Sigmoid colon (tissue), 7 donors: ENCODE data around the gene SLAMF6. TPM values are rescaled to one million over a fixed set of nuclear protein-coding genes. Genes with fewer than 3 reads are reported as not detected.
"Not testable (repeated sequence)": the region's sequence is repeated elsewhere in the genome, so short reads cannot be mapped to it uniquely, and the experiment has no call there.

Experiments
- DNase-seq: peaks from one replicate; pipeline ENCODE4 v3.0.0-alpha.2; 2019
- H3K27ac ChIP-seq, 4 donors: fragments of 200-600 bp; sonication (generic); one replicate each; pipeline ENCODE4 v1.5.1; 2016 to 2019; ENCODE audit warnings: mild to moderate bottlenecking in 1 of 4
- H3K27me3 ChIP-seq, 3 donors: fragments of 200-600 bp; sonication (generic); one replicate each; pipeline ENCODE4 v1.5.1; 2019; ENCODE audit warnings: mild to moderate bottlenecking in 1 of 3
- H3K36me3 ChIP-seq, 4 donors: fragments of 200-600 bp; sonication (generic); one replicate each; pipeline ENCODE4 v1.5.1; 2016 to 2019
- H3K4me1 ChIP-seq, 4 donors: fragments of 200-600 bp; sonication (generic); one replicate each; pipeline ENCODE4 v1.5.1; 2017 to 2019
- H3K4me3 ChIP-seq, 4 donors: fragments of 200-600 bp; sonication (generic); one replicate each; pipeline ENCODE4 v1.5.1; 2017 to 2019; ENCODE audit warnings: mild to moderate bottlenecking in 2 of 4, moderate library complexity in 1 of 4
- H3K9me3 ChIP-seq, 4 donors: fragments of 200-600 bp in 3 of 4; sonication (generic) in 3 of 4; one replicate each; pipeline versions ENCODE4 v1.5.1 to v1.6.1; 2013 to 2019
- EP300 ChIP-seq, 4 donors: sonication (generic); formaldehyde crosslinking; IDR thresholded peaks; one replicate each; pipeline ENCODE4 v1.6.1; 2017; ENCODE audit warnings: antibody characterized with exemption in 4 of 4
- POLR2A ChIP-seq, 2 donors: fragments of 450-650 bp; IDR thresholded peaks; one replicate each; pipeline ENCODE4 v1.6.1; 2016; ENCODE audit warnings: antibody characterized with exemption in 2 of 2, mild to moderate bottlenecking in 2 of 2, moderate library complexity in 2 of 2
- POLR2AphosphoS5 ChIP-seq, 4 donors: sonication (generic); formaldehyde crosslinking; IDR thresholded peaks; one replicate each; pipeline ENCODE4 v1.6.1; 2017; ENCODE audit warnings: antibody characterized with exemption in 4 of 4
- WGBS, 2 donors: extraction: QIAGEN DNeasy Blood & Tissue Kit; methylation state at CpG; one replicate each; pipeline ENCODE4 v1.1.7; 2013; 5-methylcytosine and 5-hydroxymethylcytosine counted together
- intact Hi-C: fragments of 100-400 bp; cut with DNase I; formaldehyde crosslinking; loops from one replicate; pipeline ENCODE4 v1.15.1; 2023
- polyA plus RNA-seq, 3 donors: library from polyadenylated mRNA; stranded (reverse); fragments of 200-250 nt; gene quantifications; one replicate each; pipeline ENCODE4 v1.2.3, GENCODE V29; 2013
- total RNA-seq, 4 donors: library from RNA; depleted of rRNA; stranded (reverse); fragments of >200 nt; gene quantifications; one replicate each; pipeline ENCODE4 v1.1.0, GENCODE V29; 2016
- TF ChIP-seq, protein P1 (sequence below), 4 experiments: fragments of 450-650 bp in 3 of 4; fragments of 200-600 bp in 1 of 4; IDR thresholded peaks; one replicate each; pipeline ENCODE4 v1.5.1; 2016 to 2019; ENCODE audit warnings: antibody characterized with exemption in 4 of 4, mild to moderate bottlenecking in 3 of 4, moderate library complexity in 2 of 4
- donor health status: healthy with polysubstance abuse.
- donor health status: Bipolar disorder and iron deficiency.
- donor health status: healthy.

SLAMF6 gene
- total and polyA plus RNA-seq, 7 donors, result 0.41 to 15.2 (median 1.1) TPM; not detected in 1

- intact Hi-C loops, result no loop called here
- Histone ChIP-seq H3K4me1 (no peaks in the 10 kb centered on the region), H3K27me3 (no peaks in the 10 kb centered on the region), H3K4me3 (no peak overlapping the region), H3K9me3 (no peaks in the 10 kb centered on the region), H3K36me3 (no peaks in the 10 kb centered on the region), H3K27ac (no peak overlapping the region)
- DNase-seq, result no peak
- WGBS, 2 donors, result 72 to 89% methylated on average over 4 of the region's 4 CpGs
- no peak for TF ChIP-seq POLR2AphosphoS5 (IDR thresholded peaks at IDR 0.05)
- TF ChIP-seq EP300 (IDR thresholded peaks at IDR 0.05), result no peak
- TF ChIP-seq, protein P1, sequence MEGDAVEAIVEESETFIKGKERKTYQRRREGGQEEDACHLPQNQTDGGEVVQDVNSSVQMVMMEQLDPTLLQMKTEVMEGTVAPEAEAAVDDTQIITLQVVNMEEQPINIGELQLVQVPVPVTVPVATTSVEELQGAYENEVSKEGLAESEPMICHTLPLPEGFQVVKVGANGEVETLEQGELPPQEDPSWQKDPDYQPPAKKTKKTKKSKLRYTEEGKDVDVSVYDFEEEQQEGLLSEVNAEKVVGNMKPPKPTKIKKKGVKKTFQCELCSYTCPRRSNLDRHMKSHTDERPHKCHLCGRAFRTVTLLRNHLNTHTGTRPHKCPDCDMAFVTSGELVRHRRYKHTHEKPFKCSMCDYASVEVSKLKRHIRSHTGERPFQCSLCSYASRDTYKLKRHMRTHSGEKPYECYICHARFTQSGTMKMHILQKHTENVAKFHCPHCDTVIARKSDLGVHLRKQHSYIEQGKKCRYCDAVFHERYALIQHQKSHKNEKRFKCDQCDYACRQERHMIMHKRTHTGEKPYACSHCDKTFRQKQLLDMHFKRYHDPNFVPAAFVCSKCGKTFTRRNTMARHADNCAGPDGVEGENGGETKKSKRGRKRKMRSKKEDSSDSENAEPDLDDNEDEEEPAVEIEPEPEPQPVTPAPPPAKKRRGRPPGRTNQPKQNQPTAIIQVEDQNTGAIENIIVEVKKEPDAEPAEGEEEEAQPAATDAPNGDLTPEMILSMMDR (IDR thresholded peaks at IDR 0.05), result no peak
- TF ChIP-seq POLR2A (IDR thresholded peaks at IDR 0.05), result no peak
These were observed 34.6 kb downstream of the SLAMF6 start for GRCh38 chr1:160488347-160489058.

DNA sequence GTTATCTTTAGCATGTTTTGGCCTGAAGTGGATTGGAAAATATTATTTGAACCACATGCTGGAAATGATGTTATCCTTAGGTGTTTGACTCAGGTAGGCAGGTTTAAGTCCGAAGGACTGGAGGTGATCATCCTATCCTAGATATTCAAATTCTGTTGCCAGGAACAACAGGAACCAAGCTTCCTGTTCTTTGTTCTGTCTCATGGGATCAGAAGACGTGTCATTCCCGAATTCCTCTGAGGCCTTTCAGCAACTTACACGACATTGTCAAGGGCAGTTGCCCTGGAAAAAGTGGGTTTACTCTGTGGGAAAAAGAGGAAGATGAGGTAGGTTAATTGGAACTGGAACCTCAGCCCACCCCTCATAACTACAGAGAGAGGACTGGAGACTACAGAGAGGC, 36.6 kb downstream of the SLAMF6 start:
- H3K9me3 ChIP-seq, result no peaks in the 10 kb centered on the region
- no peaks in the 10 kb centered on the region for H3K36me3 ChIP-seq
- no peaks in the 10 kb centered on the region for H3K4me1 ChIP-seq
- intact Hi-C loops, result no loop called here
- H3K4me3 ChIP-seq, result no peak overlapping the region
- 78 to 89% methylated on average over 4 of the region's 4 CpGs for WGBS, 2 donors
- no peak overlapping the region for H3K27ac ChIP-seq
- TF ChIP-seq, protein P1 (IDR thresholded peaks at IDR 0.05), result no peak
- TF ChIP-seq EP300 (IDR thresholded peaks at IDR 0.05) (no peak), POLR2A (IDR thresholded peaks at IDR 0.05) (no peak), POLR2AphosphoS5 (IDR thresholded peaks at IDR 0.05) (no peak)
- DNase-seq, result no peak
- no peaks in the 10 kb centered on the region for H3K27me3 ChIP-seq

DNA sequence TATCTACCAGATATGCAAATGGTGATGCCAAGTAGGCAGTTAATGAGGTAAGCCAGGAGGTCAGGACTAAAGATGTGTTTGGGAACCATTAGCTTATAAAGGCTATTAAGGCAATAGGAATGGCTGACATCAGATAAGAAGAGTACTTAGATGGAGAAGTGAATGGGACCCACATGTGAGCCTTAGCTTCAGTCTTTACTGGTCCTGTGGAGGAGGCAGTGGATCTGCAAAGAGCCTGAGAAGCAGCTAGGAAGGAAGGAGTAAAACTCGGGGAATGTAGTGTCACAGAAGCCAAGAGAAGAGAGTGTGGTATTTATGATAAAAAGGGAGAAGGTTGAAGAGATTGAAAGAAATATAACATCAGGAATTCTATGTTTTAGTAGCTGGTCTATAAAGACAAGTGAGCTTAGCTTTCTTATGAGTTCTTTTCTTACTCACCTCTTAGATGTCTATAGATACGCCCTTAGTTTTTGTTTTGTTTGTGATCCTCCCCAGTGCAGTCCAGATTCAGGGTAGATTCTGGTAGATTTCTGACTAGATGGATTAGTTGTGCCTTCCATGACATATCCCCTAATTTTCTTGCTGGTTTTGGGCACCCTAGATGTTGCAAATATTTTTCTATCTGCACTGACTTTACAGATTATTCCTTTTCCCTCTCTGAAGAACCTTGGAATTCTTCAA, 39.4 kb downstream of the SLAMF6 start:
- no peak for TF ChIP-seq POLR2A (IDR thresholded peaks at IDR 0.05)
- TF ChIP-seq, protein P1 (IDR thresholded peaks at IDR 0.05), result no peak
- no peak for TF ChIP-seq POLR2AphosphoS5 (IDR thresholded peaks at IDR 0.05)
- TF ChIP-seq EP300 (IDR thresholded peaks at IDR 0.05), result no peak
- Histone ChIP-seq H3K27me3 (no peaks in the 10 kb centered on the region), H3K36me3 (no peaks in the 10 kb centered on the region), H3K4me3 (no peak overlapping the region), H3K9me3 (no peaks in the 10 kb centered on the region), H3K4me1 (no peaks in the 10 kb centered on the region), H3K27ac (no peak overlapping the region)
- intact Hi-C loops, result no loop called here
- WGBS, 2 donors, result 87 to 92% methylated on average over 2 of the region's 2 CpGs
- no peak for DNase-seq

DNA sequence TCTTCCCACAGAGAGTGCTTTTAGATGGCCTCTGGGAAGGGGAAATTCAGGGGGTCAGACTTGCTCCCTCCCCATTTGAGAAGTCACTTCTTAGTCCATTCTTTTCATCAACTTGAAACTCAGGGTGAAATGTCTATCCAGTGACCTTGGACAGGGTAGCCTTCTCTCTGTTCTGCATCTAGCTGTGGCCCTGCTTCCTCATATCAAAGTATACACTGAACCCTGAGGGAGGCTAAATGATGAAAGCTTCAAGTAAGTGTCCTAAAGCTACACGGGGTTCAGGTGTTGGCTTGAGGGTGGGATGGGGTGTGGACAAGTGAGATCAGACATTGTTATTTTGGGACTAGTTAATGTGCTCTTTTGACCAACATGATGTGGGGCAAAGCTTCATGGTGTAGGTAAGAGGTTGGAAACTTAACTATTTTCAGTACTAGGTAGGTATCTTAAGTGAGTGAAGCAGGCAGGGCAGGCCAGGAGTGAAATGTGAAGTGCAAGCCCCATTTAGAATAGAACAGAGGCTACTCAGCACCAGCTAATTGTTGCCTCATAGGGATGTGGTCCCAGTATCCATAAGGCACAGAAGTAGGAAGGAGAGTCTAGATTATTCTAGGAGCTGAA, 41.0 kb downstream of the SLAMF6 start:
- Histone ChIP-seq H3K9me3 (no peaks in the 10 kb centered on the region), H3K27ac (no peak overlapping the region), H3K27me3 (no peaks in the 10 kb centered on the region), H3K4me1 (no peaks in the 10 kb centered on the region), H3K36me3 (no peaks in the 10 kb centered on the region), H3K4me3 (no peak overlapping the region)
- intact Hi-C loops, result no loop called here
- WGBS, 2 donors, result 71 to 78% methylated on average over 1 of the region's 1 CpG
- TF ChIP-seq, protein P1 (IDR thresholded peaks at IDR 0.05), result no peak
- no peak for TF ChIP-seq POLR2AphosphoS5 (IDR thresholded peaks at IDR 0.05)
- TF ChIP-seq EP300 (IDR thresholded peaks at IDR 0.05), result no peak
- no peak for TF ChIP-seq POLR2A (IDR thresholded peaks at IDR 0.05)
- no peak for DNase-seq

GRCh38 chr1:160480781-160481180, 42.3 kb downstream of the SLAMF6 start:
- H3K4me3 ChIP-seq, H3K36me3 ChIP-seq, H3K27me3 ChIP-seq, H3K27ac ChIP-seq, intact Hi-C loops, H3K4me1 ChIP-seq, H3K9me3 ChIP-seq, DNase-seq: not testable (repeated sequence)
- WGBS, 2 donors, result 77 to 87% methylated on average over 7 of the region's 7 CpGs

GRCh38 chr1:160479091-160479490, 44.0 kb downstream of the SLAMF6 start:
- H3K9me3 ChIP-seq, H3K4me1 ChIP-seq, H3K27me3 ChIP-seq, H3K36me3 ChIP-seq, H3K27ac ChIP-seq, H3K4me3 ChIP-seq, DNase-seq, intact Hi-C loops: not testable (repeated sequence)
- WGBS, 2 donors, result 92 to 93% methylated on average over 6 of the region's 6 CpGs
